HEK293 (cell line): Measurements from ENCODE around the gene DCPS.
A peak's percentile ranks its signal among the peaks of the same experiment; 100 is the strongest.

Experiments used
- EGR2 ChIP-seq: fragments of 450-650 bp; formaldehyde crosslinking; IDR thresholded peaks from 2 replicates; pipeline ENCODE4 v1.5.1; 2016; ENCODE audit warnings: low read depth, missing biosample characterization, missing genetic modification characterization
- GFI1B ChIP-seq: fragments of 450-650 bp; formaldehyde crosslinking; IDR thresholded peaks from 2 replicates; pipeline ENCODE4 v1.5.1; 2016; ENCODE audit warnings: missing biosample characterization, missing genetic modification characterization
- HOXA7 ChIP-seq: sonication (generic); formaldehyde crosslinking; IDR thresholded peaks from 2 replicates; pipeline ENCODE4 v1.8.1; 2022; ENCODE audit warnings: missing genetic modification reagents, borderline replicate concordance
- HOXC10 ChIP-seq: sonication (generic); formaldehyde crosslinking; IDR thresholded peaks from 2 replicates; pipeline ENCODE4 v1.8.1; 2023; ENCODE audit warnings: mild to moderate bottlenecking, missing genetic modification reagents
- IKZF3 ChIP-seq: fragments of 450-650 bp; IDR thresholded peaks from 2 replicates; pipeline ENCODE4 v1.5.0; 2018; ENCODE audit warnings: missing biosample characterization, mild to moderate bottlenecking, missing genetic modification characterization, moderate library complexity
- KLF8 ChIP-seq: fragments of 450-650 bp; formaldehyde crosslinking; IDR thresholded peaks from 2 replicates; pipeline ENCODE4 v1.5.1; 2016; ENCODE audit warnings: missing biosample characterization, missing genetic modification characterization
- KLF9 ChIP-seq: fragments of 450-650 bp; formaldehyde crosslinking; IDR thresholded peaks from 2 replicates; pipeline ENCODE4 v1.5.1; 2016; ENCODE audit warnings: missing biosample characterization, missing genetic modification characterization, low read depth
- REPIN1 ChIP-seq: fragments of 450-650 bp; formaldehyde crosslinking; IDR thresholded peaks from 2 replicates; pipeline ENCODE4 v1.5.1; 2017; ENCODE audit warnings: missing biosample characterization, missing genetic modification characterization, low read depth
- SCRT1 ChIP-seq: fragments of 450-650 bp; formaldehyde crosslinking; IDR thresholded peaks from 2 replicates; pipeline ENCODE4 v1.5.1; 2016; ENCODE audit warnings: missing biosample characterization, missing genetic modification characterization, borderline replicate concordance
- SCRT2 ChIP-seq: fragments of 450-650 bp; formaldehyde crosslinking; IDR thresholded peaks from 2 replicates; pipeline ENCODE4 v1.5.1; 2016; ENCODE audit warnings: missing biosample characterization, missing genetic modification characterization
- SETDB1 ChIP-seq: IDR thresholded peaks from one replicate; pipeline ENCODE4 v1.6.1; 2017; ENCODE audit warnings: mild to moderate bottlenecking, low read length, moderate library complexity, mixed read lengths; ENCODE audit not compliant: insufficient read length
- YY1 ChIP-seq: fragments of 450-650 bp; formaldehyde crosslinking; IDR thresholded peaks from 2 replicates; pipeline ENCODE4 v1.5.1; 2018; ENCODE audit warnings: missing biosample characterization, missing genetic modification characterization
- ZBTB17 ChIP-seq: fragments of 450-650 bp; formaldehyde crosslinking; IDR thresholded peaks from 2 replicates; pipeline ENCODE4 v1.5.1; 2016; ENCODE audit warnings: missing biosample characterization, missing genetic modification characterization
- ZBTB8A ChIP-seq: fragments of 450-650 bp; formaldehyde crosslinking; IDR thresholded peaks from 2 replicates; pipeline ENCODE4 v1.5.1; 2016; ENCODE audit warnings: missing biosample characterization, missing genetic modification characterization
- ZEB2 ChIP-seq: fragments of 450-650 bp; formaldehyde crosslinking; IDR thresholded peaks from 2 replicates; pipeline ENCODE4 v1.5.1; 2016; ENCODE audit warnings: missing biosample characterization, missing genetic modification characterization
- ZNF121 ChIP-seq: fragments of 450-650 bp; formaldehyde crosslinking; IDR thresholded peaks from 2 replicates; pipeline ENCODE4 v1.5.1; 2016; ENCODE audit warnings: missing biosample characterization, missing genetic modification characterization
- ZNF2 ChIP-seq: fragments of 450-650 bp; formaldehyde crosslinking; IDR thresholded peaks from 2 replicates; pipeline ENCODE4 v1.5.1; 2016; ENCODE audit warnings: missing biosample characterization, missing genetic modification characterization
- ZNF23 ChIP-seq: fragments of 450-650 bp; formaldehyde crosslinking; IDR thresholded peaks from 2 replicates; pipeline ENCODE4 v1.5.1; 2016; ENCODE audit warnings: missing biosample characterization, missing genetic modification characterization, borderline replicate concordance
- ZNF335 ChIP-seq: fragments of 450-650 bp; formaldehyde crosslinking; conservative IDR thresholded peaks from 2 replicates; pipeline ENCODE4 v1.5.1; 2016; ENCODE audit warnings: missing biosample characterization, missing genetic modification characterization
- ZNF501 ChIP-seq: fragments of 450-650 bp; formaldehyde crosslinking; IDR thresholded peaks from 2 replicates; pipeline ENCODE4 v1.5.1; 2016; ENCODE audit warnings: missing biosample characterization, missing genetic modification characterization
- ZNF549 ChIP-seq: fragments of 450-650 bp; IDR thresholded peaks from 2 replicates; pipeline ENCODE4 v1.5.1; 2018; ENCODE audit warnings: missing biosample characterization, missing genetic modification characterization, mild to moderate bottlenecking, inconsistent platforms, moderate library complexity
- ZNF555 ChIP-seq: fragments of 450-650 bp; formaldehyde crosslinking; conservative IDR thresholded peaks from 2 replicates; pipeline ENCODE4 v1.5.1; 2017; ENCODE audit warnings: missing biosample characterization, mild to moderate bottlenecking, missing genetic modification characterization, inconsistent platforms
- ZNF560 ChIP-seq: fragments of 450-650 bp; formaldehyde crosslinking; IDR thresholded peaks from 2 replicates; pipeline ENCODE4 v1.5.1; 2017; ENCODE audit warnings: missing biosample characterization, missing genetic modification characterization, borderline replicate concordance
- ZNF561 ChIP-seq: fragments of 450-650 bp; IDR thresholded peaks from 2 replicates; pipeline ENCODE4 v1.5.1; 2018; ENCODE audit warnings: missing biosample characterization, missing genetic modification characterization, borderline replicate concordance
- ZNF600 ChIP-seq: fragments of 450-650 bp; formaldehyde crosslinking; IDR thresholded peaks from 2 replicates; pipeline ENCODE4 v1.5.1; 2016; ENCODE audit warnings: missing biosample characterization, missing genetic modification characterization
- ZNF624 ChIP-seq: fragments of 450-650 bp; formaldehyde crosslinking; IDR thresholded peaks from 2 replicates; pipeline ENCODE4 v1.5.1; 2017; ENCODE audit warnings: missing biosample characterization, missing genetic modification characterization
- ZNF629 ChIP-seq: fragments of 450-650 bp; formaldehyde crosslinking; IDR thresholded peaks from 2 replicates; pipeline ENCODE4 v1.5.1; 2017; ENCODE audit warnings: missing biosample characterization, missing genetic modification characterization
- ZSCAN30 ChIP-seq: fragments of 450-650 bp; IDR thresholded peaks from 2 replicates; pipeline ENCODE4 v1.5.1; 2018; ENCODE audit warnings: missing biosample characterization, mild to moderate bottlenecking, missing genetic modification characterization, moderate library complexity
- TF ChIP-seq, protein P1 (sequence below): fragments of 450-650 bp; formaldehyde crosslinking; IDR thresholded peaks from 2 replicates; pipeline ENCODE4; 2016; ENCODE audit warnings: missing biosample characterization, missing genetic modification characterization
- TF ChIP-seq, protein P2 (sequence below): fragments of 450-650 bp; formaldehyde crosslinking; conservative IDR thresholded peaks from 2 replicates; pipeline ENCODE4 v1.5.1; 2016; ENCODE audit warnings: low read depth, missing biosample characterization, missing genetic modification characterization
- TF ChIP-seq, protein P3 (sequence below): fragments of 450-650 bp; formaldehyde crosslinking; IDR thresholded peaks from 2 replicates; pipeline ENCODE4 v1.5.1; 2017; ENCODE audit warnings: missing biosample characterization, mild to moderate bottlenecking, missing genetic modification characterization, moderate library complexity
- TF ChIP-seq, protein P4 (sequence below): fragments of 450-650 bp; formaldehyde crosslinking; IDR thresholded peaks from 2 replicates; pipeline ENCODE4 v1.5.1; 2017; ENCODE audit warnings: missing biosample characterization, missing genetic modification characterization

Gene DCPS

DNA sequence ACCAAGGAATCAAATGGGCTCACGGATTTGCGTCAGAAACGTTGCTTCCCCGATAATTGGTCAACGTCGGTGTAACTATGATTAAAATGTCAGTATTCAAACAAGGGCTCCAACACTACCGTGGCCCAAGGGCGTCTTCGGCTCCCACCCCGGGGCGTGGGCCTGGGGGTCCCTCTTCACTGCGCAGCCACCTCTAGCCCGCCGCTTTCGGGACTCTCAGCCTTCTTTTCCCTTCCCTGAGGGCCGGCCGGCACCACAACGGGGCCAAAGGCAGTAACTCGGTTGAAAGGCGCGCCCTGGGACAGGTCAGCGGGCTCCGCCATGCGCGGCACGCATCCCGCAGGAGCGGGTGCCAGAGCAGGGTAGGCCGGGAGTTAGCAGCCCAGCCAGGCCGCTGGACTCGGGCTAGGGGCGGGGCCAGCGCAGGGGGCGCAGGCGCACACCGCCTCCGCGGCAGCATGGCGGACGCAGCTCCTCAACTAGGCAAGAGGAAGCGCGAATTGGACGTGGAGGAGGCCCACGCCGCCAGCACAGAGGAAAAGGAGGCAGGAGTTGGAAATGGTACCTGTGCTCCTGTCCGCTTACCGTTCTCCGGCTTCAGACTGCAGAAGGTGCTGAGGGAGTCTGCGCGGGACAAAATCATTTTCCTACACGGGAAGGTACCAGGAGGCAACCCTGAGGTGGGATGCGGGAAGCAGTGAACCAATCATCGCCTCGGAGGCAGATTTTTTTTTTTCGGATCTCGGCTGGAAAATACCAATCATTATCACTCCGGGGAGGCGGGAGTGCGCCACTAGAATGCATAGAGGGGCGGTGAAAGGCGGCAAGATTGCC is at the start of gene DCPS (continued):
- TF ChIP-seq ZNF629 (tag by site-specific recombination) (peak; percentile 8; the same call in 1 of the 2 replicates), REPIN1 (tag by site-specific recombination) (no peak), KLF8 (peak; percentile 70), ZNF555 (tag by site-specific recombination) (no peak), SETDB1 (no peak), ZNF561 (peak; percentile 29; the same call in 1 of the 2 replicates), SCRT2 (tag by site-specific recombination) (peak; percentile 17; the same call in 1 of the 2 replicates), ZBTB8A (tag by site-specific recombination) (peak; percentile 79), IKZF3 (tag by site-specific recombination) (peak; percentile 86), ZNF600 (tag by site-specific recombination) (peak; percentile 97), YY1 (tag by site-specific recombination) (peak; percentile 81), ZNF23 (tag by site-specific recombination) (no peak), ZNF2 (tag by site-specific recombination) (peak; percentile 72; the same call in 1 of the 2 replicates), EGR2 (tag by site-specific recombination) (no peak; the same call in 1 of the 2 replicates), ZNF335 (tag by site-specific recombination) (peak; percentile 77), SCRT1 (tag by site-specific recombination) (no peak), KLF9 (tag by site-specific recombination) (peak; percentile 50), ZNF560 (tag by site-specific recombination) (no peak), ZNF549 (no peak), ZEB2 (tag by site-specific recombination) (peak; percentile 50; the same call in 1 of the 2 replicates), GFI1B (tag by site-specific recombination) (no peak), ZNF624 (no peak), HOXC10 (CRISPR knock-in tag) (no peak), HOXA7 (CRISPR knock-in tag) (no peak), ZNF501 (tag by site-specific recombination) (peak; percentile 86), ZSCAN30 (peak; percentile 96), ZNF121 (0 out of 2 replicates have a peak, but pooled peaks have one; percentile 19), ZBTB17 (tag by site-specific recombination) (peak; percentile 66; the same call in 1 of the 2 replicates)
- TF ChIP-seq, protein P1, sequence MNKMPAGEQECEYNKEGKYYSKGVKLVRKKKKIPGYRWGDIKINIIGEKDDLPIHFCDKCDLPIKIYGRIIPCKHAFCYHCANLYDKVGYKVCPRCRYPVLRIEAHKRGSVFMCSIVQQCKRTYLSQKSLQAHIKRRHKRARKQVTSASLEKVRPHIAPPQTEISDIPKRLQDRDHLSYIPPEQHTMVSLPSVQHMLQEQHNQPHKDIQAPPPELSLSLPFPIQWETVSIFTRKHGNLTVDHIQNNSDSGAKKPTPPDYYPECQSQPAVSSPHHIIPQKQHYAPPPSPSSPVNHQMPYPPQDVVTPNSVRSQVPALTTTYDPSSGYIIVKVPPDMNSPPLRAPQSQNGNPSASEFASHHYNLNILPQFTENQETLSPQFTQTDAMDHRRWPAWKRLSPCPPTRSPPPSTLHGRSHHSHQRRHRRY (tag by site-specific recombination): no peak
- TF ChIP-seq, protein P2, sequence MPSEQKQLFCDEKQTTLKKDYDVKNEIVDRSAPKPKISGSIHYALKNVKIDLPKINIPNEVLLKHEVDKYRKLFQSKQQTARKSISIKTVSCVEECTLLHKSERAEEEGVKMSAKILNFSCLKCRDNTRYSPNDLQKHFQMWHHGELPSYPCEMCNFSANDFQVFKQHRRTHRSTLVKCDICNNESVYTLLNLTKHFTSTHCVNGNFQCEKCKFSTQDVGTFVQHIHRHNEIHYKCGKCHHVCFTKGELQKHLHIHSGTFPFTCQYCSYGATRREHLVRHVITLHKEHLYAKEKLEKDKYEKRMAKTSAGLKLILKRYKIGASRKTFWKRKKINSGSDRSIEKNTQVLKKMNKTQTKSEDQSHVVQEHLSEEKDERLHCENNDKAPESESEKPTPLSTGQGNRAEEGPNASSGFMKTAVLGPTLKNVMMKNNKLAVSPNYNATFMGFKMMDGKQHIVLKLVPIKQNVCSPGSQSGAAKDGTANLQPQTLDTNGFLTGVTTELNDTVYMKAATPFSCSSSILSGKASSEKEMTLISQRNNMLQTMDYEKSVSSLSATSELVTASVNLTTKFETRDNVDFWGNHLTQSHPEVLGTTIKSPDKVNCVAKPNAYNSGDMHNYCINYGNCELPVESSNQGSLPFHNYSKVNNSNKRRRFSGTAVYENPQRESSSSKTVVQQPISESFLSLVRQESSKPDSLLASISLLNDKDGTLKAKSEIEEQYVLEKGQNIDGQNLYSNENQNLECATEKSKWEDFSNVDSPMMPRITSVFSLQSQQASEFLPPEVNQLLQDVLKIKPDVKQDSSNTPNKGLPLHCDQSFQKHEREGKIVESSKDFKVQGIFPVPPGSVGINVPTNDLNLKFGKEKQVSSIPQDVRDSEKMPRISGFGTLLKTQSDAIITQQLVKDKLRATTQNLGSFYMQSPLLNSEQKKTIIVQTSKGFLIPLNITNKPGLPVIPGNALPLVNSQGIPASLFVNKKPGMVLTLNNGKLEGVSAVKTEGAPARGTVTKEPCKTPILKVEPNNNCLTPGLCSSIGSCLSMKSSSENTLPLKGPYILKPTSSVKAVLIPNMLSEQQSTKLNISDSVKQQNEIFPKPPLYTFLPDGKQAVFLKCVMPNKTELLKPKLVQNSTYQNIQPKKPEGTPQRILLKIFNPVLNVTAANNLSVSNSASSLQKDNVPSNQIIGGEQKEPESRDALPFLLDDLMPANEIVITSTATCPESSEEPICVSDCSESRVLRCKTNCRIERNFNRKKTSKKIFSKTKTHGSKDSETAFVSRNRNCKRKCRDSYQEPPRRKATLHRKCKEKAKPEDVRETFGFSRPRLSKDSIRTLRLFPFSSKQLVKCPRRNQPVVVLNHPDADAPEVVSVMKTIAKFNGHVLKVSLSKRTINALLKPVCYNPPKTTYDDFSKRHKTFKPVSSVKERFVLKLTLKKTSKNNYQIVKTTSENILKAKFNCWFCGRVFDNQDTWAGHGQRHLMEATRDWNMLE: no peak
- TF ChIP-seq, protein P3, sequence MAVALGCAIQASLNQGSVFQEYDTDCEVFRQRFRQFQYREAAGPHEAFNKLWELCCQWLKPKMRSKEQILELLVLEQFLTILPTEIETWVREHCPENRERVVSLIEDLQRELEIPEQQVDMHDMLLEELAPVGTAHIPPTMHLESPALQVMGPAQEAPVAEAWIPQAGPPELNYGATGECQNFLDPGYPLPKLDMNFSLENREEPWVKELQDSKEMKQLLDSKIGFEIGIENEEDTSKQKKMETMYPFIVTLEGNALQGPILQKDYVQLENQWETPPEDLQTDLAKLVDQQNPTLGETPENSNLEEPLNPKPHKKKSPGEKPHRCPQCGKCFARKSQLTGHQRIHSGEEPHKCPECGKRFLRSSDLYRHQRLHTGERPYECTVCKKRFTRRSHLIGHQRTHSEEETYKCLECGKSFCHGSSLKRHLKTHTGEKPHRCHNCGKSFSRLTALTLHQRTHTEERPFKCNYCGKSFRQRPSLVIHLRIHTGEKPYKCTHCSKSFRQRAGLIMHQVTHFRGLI (tag by site-specific recombination): peak; percentile 85
- TF ChIP-seq, protein P4, sequence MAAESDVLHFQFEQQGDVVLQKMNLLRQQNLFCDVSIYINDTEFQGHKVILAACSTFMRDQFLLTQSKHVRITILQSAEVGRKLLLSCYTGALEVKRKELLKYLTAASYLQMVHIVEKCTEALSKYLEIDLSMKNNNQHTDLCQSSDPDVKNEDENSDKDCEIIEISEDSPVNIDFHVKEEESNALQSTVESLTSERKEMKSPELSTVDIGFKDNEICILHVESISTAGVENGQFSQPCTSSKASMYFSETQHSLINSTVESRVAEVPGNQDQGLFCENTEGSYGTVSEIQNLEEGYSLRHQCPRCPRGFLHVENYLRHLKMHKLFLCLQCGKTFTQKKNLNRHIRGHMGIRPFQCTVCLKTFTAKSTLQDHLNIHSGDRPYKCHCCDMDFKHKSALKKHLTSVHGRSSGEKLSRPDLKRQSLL (tag by site-specific recombination): no peak
